GM21390 (cell line): Measurements from ENCODE around the gene FILIP1L.
A peak's percentile ranks its signal among the peaks of the same experiment; 100 is the strongest.

Source experiments
- ATAC-seq: cut with Tn5 transposase; IDR thresholded peaks from one replicate; pipeline ENCODE4 v1.9.1; 2021; ENCODE audit not compliant: unreplicated experiment

Gene FILIP1L

GRCh38 chr3:99873269-99874102 is 240.8 kb downstream of the FILIP1L start:
- ATAC-seq, result no peak

DNA sequence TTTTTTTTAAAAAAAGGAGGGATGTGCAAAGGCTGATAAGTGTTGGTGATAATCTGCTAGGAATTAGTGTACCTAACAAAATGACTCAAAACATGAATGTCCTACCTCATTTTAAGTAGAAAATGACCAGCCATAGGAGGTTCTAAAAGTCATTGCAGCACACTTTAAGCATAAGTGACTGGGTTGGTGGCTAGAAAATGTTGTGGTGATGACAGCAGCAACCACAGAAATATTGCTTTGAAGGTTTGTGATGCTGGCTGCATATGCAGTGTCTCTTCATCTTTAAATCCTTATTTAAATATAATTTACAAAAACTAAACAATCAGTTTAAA is 241.4 kb downstream of the FILIP1L start:
- peak; percentile 43 for ATAC-seq

- ATAC-seq, result no peak
Measured at GRCh38 chr3:99871231-99872045, 242.9 kb downstream of the FILIP1L start.

DNA sequence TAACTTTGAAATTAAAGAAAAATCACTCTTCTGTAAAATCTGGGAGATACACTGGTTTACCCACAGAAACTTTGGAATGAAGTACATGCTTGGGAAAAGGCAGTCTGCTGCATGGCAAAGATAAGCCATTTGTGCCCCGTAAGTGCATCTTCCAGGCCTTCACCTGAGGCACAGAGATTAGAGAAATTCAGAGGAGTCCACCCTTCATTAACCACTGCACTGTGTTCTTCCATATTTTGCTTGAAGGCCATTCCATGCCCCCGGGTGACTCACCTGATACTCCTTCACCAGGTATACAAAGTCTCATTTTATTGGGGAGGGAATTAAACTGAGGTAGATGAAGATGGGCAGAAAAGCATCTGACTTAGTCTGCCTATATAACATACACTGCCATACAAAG is 243.6 kb downstream of the FILIP1L start:
- no peak for ATAC-seq

DNA sequence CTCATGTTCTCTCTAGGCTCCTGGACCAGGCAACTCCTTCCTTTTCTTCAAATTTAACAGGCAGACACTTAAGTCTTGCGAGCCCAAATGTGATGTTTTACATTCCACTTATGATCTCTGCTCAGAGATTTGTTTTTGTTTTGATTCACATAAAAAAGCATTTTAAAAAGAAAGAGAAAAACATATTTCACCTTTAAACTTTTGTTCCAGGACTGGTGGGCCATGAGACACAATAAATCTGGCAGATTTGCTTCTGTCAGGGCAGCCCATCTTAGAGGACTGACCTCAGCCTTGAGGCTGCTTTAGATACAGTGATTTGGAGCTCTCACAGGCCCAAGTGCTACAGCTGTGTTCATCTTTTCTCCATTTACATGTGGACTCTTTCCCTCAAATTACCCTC is 244.7 kb downstream of the FILIP1L start:
- no peak for ATAC-seq

DNA sequence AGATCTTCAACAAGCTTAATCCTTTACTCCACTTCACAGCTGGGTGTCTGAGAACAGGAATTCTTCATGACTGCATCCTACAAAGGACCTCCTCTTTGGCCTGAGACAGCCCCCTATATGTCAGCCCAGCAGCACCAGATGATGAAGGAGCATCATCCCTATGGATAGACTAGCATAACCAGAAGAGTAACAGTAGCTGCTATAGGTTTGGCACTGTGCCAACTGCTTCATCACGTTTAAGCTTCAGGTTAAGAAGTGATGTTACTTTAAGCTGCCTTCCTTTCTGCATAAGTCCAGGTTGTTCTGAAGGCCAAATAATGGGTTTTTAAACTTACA is 246.0 kb downstream of the FILIP1L start:
- ATAC-seq, result no peak

DNA sequence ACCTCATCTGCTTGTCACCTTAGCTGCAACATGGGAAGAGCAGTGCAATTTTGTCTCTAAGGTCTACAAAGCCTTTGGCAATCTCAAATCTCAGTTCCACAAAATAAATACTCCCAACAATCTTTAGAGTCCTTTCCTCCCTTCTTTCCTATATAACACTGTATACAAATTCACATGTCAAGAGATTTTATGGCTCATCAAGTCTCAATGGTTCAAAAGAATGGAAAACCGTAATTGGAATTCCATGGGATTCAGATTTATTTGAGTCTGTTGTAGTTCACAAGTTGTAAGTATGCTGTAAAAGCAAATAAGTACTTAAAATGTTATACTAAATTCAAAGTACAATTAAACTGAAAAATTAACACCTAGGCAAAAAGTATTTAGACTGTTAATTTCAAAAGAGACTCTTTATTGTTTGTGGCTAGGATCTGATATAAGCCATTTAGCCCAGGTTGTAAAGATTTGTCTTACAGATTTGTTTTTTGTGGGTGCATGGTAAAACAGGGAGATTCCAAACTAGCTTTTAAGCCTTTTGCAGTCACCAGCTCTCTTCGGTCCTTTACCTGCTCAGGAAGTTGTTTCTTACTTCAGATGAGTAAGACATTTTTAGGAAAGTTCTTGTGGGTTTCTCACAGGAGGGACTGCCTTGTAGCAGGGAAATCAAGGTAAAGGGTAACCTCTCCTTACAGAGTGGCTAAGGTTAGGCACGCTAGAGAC is 246.5 kb downstream of the FILIP1L start:
- ATAC-seq, result no peak

DNA sequence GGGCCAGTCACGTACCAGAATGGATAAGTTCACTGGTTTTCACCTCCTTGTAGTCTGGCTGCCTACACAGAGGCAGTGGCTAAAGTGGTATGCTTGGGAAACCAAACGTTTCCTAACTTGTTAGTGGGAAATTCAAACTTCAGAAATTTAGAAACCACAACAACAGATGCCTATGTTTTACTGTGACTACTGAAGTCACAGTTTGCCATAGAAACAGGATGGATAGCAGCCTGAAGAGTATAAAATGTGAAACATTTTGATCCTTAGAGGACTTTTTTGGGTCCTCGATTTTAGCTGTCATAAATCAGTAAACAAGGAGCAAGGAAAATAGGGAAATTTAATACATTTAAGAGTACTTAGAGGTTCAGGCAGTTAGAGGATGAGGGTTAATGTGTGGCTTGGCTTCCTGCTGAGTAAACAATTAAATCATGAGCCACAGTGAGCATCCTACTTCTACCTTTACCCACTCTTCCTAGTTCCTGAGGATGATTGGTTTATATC is 248.0 kb downstream of the FILIP1L start:
- no peak for ATAC-seq

GRCh38 chr3:99865321-99865720 is 249.0 kb downstream of the FILIP1L start:
- ATAC-seq, result no peak

DNA sequence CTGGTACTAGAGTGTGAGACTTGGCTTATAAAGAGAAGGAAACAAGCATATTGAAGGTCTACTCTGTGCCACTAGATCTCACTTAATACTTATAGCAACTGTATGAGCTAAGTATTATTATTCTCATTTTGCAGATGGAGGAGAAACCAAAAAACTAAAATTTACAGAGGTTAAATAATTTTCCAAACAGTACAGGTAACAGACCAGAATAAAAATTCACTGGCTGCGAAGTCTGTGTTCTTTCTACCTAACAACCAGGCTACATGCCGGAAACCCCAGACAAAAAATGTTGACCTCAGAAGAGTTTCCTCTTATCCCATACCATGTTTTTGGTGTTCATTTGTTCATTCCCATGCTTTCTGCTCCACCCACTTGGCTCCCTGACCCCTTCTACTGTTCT is 250.0 kb downstream of the FILIP1L start:
- no peak for ATAC-seq

GRCh38 chr3:99863588-99863987 is 250.7 kb downstream of the FILIP1L start:
- peak; percentile 54 for ATAC-seq

GRCh38 chr3:99863002-99863401 is 251.3 kb downstream of the FILIP1L start:
- ATAC-seq, result no peak

GRCh38 chr3:99862208-99862607 is 252.1 kb downstream of the FILIP1L start:
- ATAC-seq, result no peak

- no peak for ATAC-seq
Measured at GRCh38 chr3:99861216-99861615, 253.1 kb downstream of the FILIP1L start.

GRCh38 chr3:99859825-99860224 is 254.5 kb downstream of the FILIP1L start:
- ATAC-seq, result no peak

DNA sequence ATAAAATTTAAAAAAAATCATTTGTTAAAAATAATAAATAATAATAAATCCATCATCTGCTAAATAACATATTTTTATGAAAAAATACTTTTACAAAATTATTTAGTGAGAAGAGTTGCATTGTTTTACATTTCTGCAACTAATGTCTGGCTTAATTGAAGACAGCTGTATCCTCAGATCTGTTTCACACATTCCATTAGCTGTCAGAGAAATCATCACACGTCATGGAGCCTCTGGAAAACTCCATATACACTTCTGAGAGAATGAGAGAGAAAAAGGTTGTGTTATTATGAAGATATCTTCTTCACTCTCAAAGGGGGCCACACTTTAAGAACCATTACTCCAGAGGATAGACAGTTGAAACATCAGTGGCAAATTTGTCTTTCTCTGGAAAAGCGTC is 255.8 kb downstream of the FILIP1L start:
- no peak for ATAC-seq

- no peak for ATAC-seq
Measured at GRCh38 chr3:99857278-99857677, 257.0 kb downstream of the FILIP1L start.

DNA sequence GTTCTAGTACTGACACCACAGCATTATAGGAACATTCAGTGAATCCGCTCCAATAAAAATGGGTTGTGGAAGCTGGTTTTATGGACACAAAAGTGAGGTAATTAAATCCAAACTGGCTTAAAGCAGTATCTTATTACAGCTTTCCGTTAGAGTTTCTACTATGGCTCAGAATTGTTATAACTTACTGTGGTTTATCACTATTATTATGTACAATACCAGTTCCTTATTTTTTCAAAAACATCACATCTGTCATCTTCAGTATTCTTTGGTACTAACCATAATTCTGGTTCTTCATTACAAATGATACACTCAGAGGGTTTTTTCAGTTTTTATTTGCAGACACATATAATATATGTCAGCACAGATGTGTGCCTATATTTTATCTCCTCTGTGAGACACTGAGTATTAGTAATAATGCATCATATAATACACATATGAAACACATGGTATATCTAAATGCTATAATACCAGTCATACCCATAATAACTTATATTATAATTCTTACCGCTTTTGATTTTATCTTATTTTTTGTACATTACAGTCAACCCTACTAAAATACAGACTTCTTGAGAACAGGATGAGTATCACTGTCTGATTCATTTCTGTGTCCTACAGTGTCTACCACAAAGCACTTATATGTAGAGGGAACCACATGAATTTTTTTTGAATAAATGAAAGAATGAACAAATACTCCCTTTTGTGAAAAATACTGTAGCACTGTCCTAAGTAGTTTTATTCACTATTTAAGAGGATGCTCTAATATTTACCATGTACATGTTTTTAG is 257.7 kb downstream of the FILIP1L start:
- no peak for ATAC-seq

GRCh38 chr3:99855900-99856299 is 258.4 kb downstream of the FILIP1L start:
- no peak for ATAC-seq

DNA sequence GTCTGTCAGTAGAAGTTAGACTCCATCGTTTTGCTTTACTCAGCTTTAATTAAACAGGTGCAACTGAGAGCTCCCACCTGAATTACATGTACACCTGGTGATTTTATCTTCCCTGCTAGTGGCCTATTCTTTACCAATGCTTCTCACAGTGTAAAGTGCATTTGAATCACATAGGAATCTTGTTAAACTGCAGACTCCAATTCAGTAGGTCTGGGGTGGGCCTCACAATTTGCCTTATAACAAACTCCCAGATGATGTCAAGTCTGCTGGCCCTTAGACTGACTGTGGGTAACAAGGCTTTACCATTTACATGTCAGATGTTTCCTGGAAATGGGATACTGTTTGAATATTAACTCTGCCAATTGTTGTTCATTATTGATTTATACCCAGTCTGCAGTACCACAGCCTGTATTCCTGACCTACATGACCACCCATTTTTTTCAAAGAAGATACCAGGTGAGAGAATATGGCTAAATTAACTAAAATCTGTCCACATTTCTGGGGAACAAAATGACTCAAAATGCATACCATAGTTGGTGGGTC is 259.5 kb downstream of the FILIP1L start:
- no peak for ATAC-seq

GRCh38 chr3:99852851-99853250 is 261.4 kb downstream of the FILIP1L start:
- ATAC-seq, result no peak
